IMR-90 (cell line): ENCODE results near the gene PTPRK. TPM values are rescaled to one million over a fixed set of nuclear protein-coding genes. Genes with fewer than 3 reads are reported as not detected.

Experiments
- ATAC-seq: fragments of 200-7000 bp; cut with Tn5 transposase; 2 replicates; pipeline ENCODE4 v1.9.1; 2020; ENCODE audit warnings: low read depth, mild to moderate bottlenecking, moderate library complexity
- BruUV-seq: library from RNA; stranded (reverse); fragments of 400-500 nt; replicated peaks from 2 replicates; lab custom pipeline; 2021; lab: Mats Ljungman, UMichigan
- CTCF ChIA-PET: fragments of 300-600 bp; formaldehyde crosslinking; extraction: SDS; loops from one replicate; lab custom pipeline; 2021; ENCODE audit warnings: antibody characterized with exemption; lab: Yijun Ruan, JAX
- POLR2A ChIA-PET: fragments of 300-600 bp; sonication (Branson Sonifier 250); formaldehyde crosslinking; loops from one replicate; lab custom pipeline; 2022; ENCODE audit warnings: antibody characterized with exemption; ENCODE audit not compliant: unreplicated experiment; lab: Charles Lee
- DNase-seq: peaks from one replicate; pipeline ENCODE4 v3.0.0; 2013
- H2AFZ ChIP-seq: replicated peaks from 2 replicates; pipeline ENCODE3; 2013; ENCODE audit warnings: low read length, mild to moderate bottlenecking; ENCODE audit not compliant: poor library complexity
- H2AK5ac ChIP-seq: 2 replicates; pipeline ENCODE4 v1.6.1; 2013; ENCODE audit warnings: low read depth, low read length, inconsistent platforms
- H2AK9ac ChIP-seq: replicated peaks from 2 replicates; pipeline ENCODE3; 2013; ENCODE audit warnings: mild to moderate bottlenecking, low read depth, low read length, moderate library complexity; ENCODE audit not compliant: poor library complexity
- H2BK120ac ChIP-seq: 2 replicates; pipeline ENCODE4 v1.6.1; 2013; ENCODE audit warnings: low read depth, low read length, inconsistent platforms
- H2BK15ac ChIP-seq: 3 replicates; pipeline ENCODE4 v1.6.1; 2013; ENCODE audit warnings: low read depth, low read length, inconsistent platforms
- H2BK20ac ChIP-seq: 2 replicates; pipeline ENCODE4 v1.6.1; 2013; ENCODE audit warnings: low read depth, mild to moderate bottlenecking, inconsistent platforms, low read length, moderate library complexity
- H2BK5ac ChIP-seq: 2 replicates; pipeline ENCODE4 v1.6.1; 2013; ENCODE audit warnings: mild to moderate bottlenecking, low read depth, low read length, inconsistent platforms; ENCODE audit not compliant: poor library complexity, severe bottlenecking
- H3K14ac ChIP-seq: replicated peaks from 2 replicates; pipeline ENCODE4 v1.6.1; 2013; ENCODE audit warnings: low read depth, low read length, inconsistent platforms
- H3K18ac ChIP-seq: 2 replicates; pipeline ENCODE4 v1.6.1; 2013; ENCODE audit warnings: low read depth, low read length, control low read depth
- H3K23ac ChIP-seq: 2 replicates; pipeline ENCODE4 v1.6.1; 2013; ENCODE audit warnings: low read depth, low read length, inconsistent platforms
- H3K27ac ChIP-seq: 2 replicates; pipeline ENCODE4 v1.5.1; 2013; ENCODE audit warnings: mild to moderate bottlenecking, control low read depth, low read length; ENCODE audit not compliant: insufficient read depth
- H3K27me3 ChIP-seq: 2 replicates; pipeline ENCODE4 v1.6.1; 2013; ENCODE audit warnings: low read length; ENCODE audit not compliant: control insufficient read depth, insufficient read depth
- H3K36me3 ChIP-seq: 2 replicates; pipeline ENCODE4 v1.6.1; 2013; ENCODE audit warnings: low read length, mixed read lengths; ENCODE audit not compliant: control insufficient read depth, insufficient read depth
- H3K4ac ChIP-seq: 2 replicates; pipeline ENCODE4 v1.6.1; 2013; ENCODE audit warnings: low read depth, low read length, inconsistent platforms
- H3K4me1 ChIP-seq: 2 replicates; pipeline ENCODE4 v1.6.1; 2013; ENCODE audit warnings: low read length, mixed read lengths; ENCODE audit not compliant: control insufficient read depth, insufficient read depth
- H3K4me2 ChIP-seq: 2 replicates; pipeline ENCODE4 v1.6.1; 2013; ENCODE audit warnings: low read depth, mild to moderate bottlenecking, control low read depth, low read length, moderate library complexity
- H3K4me3 ChIP-seq: 2 replicates; pipeline ENCODE4 v1.5.1; 2013; ENCODE audit warnings: low read depth, mild to moderate bottlenecking, control low read depth, low read length, moderate library complexity; ENCODE audit not compliant: insufficient read depth
- H3K56ac ChIP-seq: 2 replicates; pipeline ENCODE4 v1.6.1; 2013; ENCODE audit warnings: low read length, inconsistent platforms; ENCODE audit not compliant: insufficient read depth; ENCODE audit errors: extremely low read depth
- H3K79me1 ChIP-seq, 2 experiments: 2 replicates each; pipeline ENCODE4 v1.6.1; 2013; ENCODE audit warnings: low read length in 2 of 2, inconsistent platforms in 1 of 2, low read depth in 1 of 2
- H3K9ac ChIP-seq: 2 replicates; pipeline ENCODE4 v1.6.1; 2013; ENCODE audit warnings: low read depth, low read length, control low read depth
- H3K9me1 ChIP-seq: 2 replicates; pipeline ENCODE4 v1.6.1; 2013; ENCODE audit warnings: low read length, inconsistent platforms; ENCODE audit not compliant: insufficient read depth
- H3K9me3 ChIP-seq: 2 replicates; pipeline ENCODE4 v1.6.1; 2013; ENCODE audit warnings: low read length; ENCODE audit not compliant: control insufficient read depth, insufficient read depth
- H4K20me1 ChIP-seq: 2 replicates; pipeline ENCODE4 v1.6.1; 2013; ENCODE audit warnings: low read length, inconsistent platforms; ENCODE audit not compliant: insufficient read depth
- H4K5ac ChIP-seq: 2 replicates; pipeline ENCODE4 v1.6.1; 2013; ENCODE audit warnings: mild to moderate bottlenecking, low read depth, low read length, control low read depth
- H4K8ac ChIP-seq, 2 experiments: 2 replicates each; pipeline ENCODE4 v1.6.1; 2013; ENCODE audit warnings: low read depth in 2 of 2, low read length in 2 of 2, control low read depth in 1 of 2, inconsistent platforms in 1 of 2
- H4K91ac ChIP-seq: 2 replicates; pipeline ENCODE4 v1.6.1; 2013; ENCODE audit warnings: low read depth, low read length, inconsistent platforms; ENCODE audit not compliant: insufficient read depth
- CEBPB ChIP-seq: IDR thresholded peaks from 2 replicates; pipeline ENCODE4 v1.6.1; 2012; ENCODE audit warnings: low read depth, low read length, improper control_type of control experiment
- POLR2A ChIP-seq: IDR thresholded peaks from 2 replicates; pipeline ENCODE4 v1.6.1; 2012; ENCODE audit warnings: mild to moderate bottlenecking, low read depth, low read length
- WGBS, 2 experiments: methylation state at CpG; one replicate each; pipeline versions ENCODE4 v1.1.5 to v1.1.7; 2013; ENCODE audit warnings: missing lambda C conversion rate in 2 of 2; ENCODE audit not compliant: insufficient read length in 1 of 2; ENCODE audit errors: extremely low coverage in 2 of 2; 5-methylcytosine and 5-hydroxymethylcytosine counted together
- dilution Hi-C: fragments of 300-500 bp; cut with HindIII; formaldehyde crosslinking; loops from one replicate; pipeline ENCODE4 v1.14.3; 2018; ENCODE audit warnings: low sequenced_read_pairs; ENCODE audit not compliant: unreplicated experiment
- in situ Hi-C: fragments of 300-500 bp; cut with MboI; formaldehyde crosslinking; loops from 3 replicates; pipeline ENCODE4 v1.14.3; 2019; ENCODE audit warnings: low sequenced_read_pairs, inconsistent platforms, mixed read lengths
- intact Hi-C: fragments of 100-400 bp; cut with micrococcal nuclease; formaldehyde crosslinking; loops from 2 replicates; pipeline ENCODE4 v1.10.0; 2022
- polyA plus RNA-seq, 3 experiments: library from polyadenylated mRNA; depleted of rRNA; stranded (reverse); fragments of >200 nt; gene quantifications; 2 replicates each; pipeline ENCODE4 v1.2.3, GENCODE V29; 2012; ENCODE audit warnings: low replicate concordance in 1 of 3
- total RNA-seq: library from RNA; depleted of rRNA; stranded (reverse); fragments of >200 nt; gene quantifications from 2 replicates; pipeline ENCODE4 v1.2.3, GENCODE V29; 2012

The PTPRK gene
- total and polyA plus RNA-seq, 2 of the 4 experiments (the other 2 are of a cell fraction) = 18.0 to 80.8 TPM

DNA sequence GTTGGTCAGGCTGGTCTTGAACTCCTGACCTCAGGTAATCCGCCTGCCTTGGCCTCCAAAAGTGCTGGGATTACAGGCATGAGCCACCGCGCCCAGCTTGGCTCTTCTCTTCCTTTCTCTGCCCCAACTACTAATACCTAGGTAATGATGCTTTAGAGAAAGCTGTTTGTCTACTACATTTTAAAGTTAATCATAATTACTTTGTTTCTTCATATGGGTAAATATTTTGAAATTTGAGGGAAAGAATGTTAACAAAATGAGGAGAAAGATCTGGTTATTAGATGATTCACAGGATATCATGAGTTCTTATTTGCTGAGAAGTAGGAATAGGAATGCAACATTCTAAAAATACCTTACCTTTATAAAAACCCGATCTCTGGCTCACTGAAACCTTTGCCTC is 18.4 kb upstream of the PTPRK start:
- Histone ChIP-seq H4K5ac (no peak overlapping the region; the same call in 1 of the 2 replicates), H3K9ac (no peak overlapping the region), H2BK15ac (no peak overlapping the region), H3K4me1 (peaks cover 3% of the 10 kb centered on the region; the same call in 1 of the 2 replicates), H2BK5ac (peak overlapping the region; percentile 87), H3K36me3 (no peaks in the 10 kb centered on the region), H3K27ac (peak overlapping the region; percentile 90), H4K8ac (peak overlapping the region; percentile 72 to 84; a peak in 3 of 4 replicates), H3K4ac (peak overlapping the region; percentile 86), H2AK5ac (no peak overlapping the region), H4K91ac (no peak overlapping the region), H3K9me1 (no peaks in the 10 kb centered on the region), H2AFZ (no peak overlapping the region), H3K14ac (no peak overlapping the region), H3K9me3 (no peaks in the 10 kb centered on the region), H4K20me1 (no peaks in the 10 kb centered on the region), H3K4me2 (no peak overlapping the region), H3K4me3 (no peak overlapping the region), H2BK20ac (peak overlapping the region; percentile 32; the same call in 1 of the 2 replicates), H3K23ac (no peak overlapping the region), H2BK120ac (peak overlapping the region; percentile 91; the same call in 1 of the 2 replicates), H3K27me3 (no peaks in the 10 kb centered on the region), H3K18ac (no peak overlapping the region), H3K56ac (no peak overlapping the region), H2AK9ac (no peak overlapping the region), H3K79me1 (no peaks in the 10 kb centered on the region)
- in situ Hi-C loops (no loop called here), intact Hi-C loops (no loop called here), dilution Hi-C loops (no loop called here)
- peak; percentile 49; the same call in 1 of the 2 replicates for TF ChIP-seq CEBPB
- no peak for TF ChIP-seq POLR2A
- ChIA-PET POLR2A (no interaction called here), CTCF (interaction anchor here (0.7 kb wide), 2 partner anchors 105 to 203 kb away, joined by 3 read pairs; no protein-coding TSS in a partner anchor)
- WGBS, 2 experiments = no CpG with 5 or more reads among the region's 4 CpGs
- DNase-seq (peak; percentile 75), ATAC-seq (peak; percentile 85)
- no TSS peak for BruUV-seq
